ENCODE measurements around the gene ERGIC2.

- TF ChIP-seq CTCF (IDR thresholded peaks at IDR 0.05 in 2 of 3, conservative IDR thresholded peaks at IDR 0.05 in 1 of 3; ENCODE audit: control insufficient read depth in 2 of 3, extremely low read depth in 1 of 3, insufficient read depth in 1 of 3, low read depth in 3 of 3, low read length in 3 of 3): no peak
- no peak for TF ChIP-seq CHD4 (IDR thresholded peaks at IDR 0.05)
- no peak for TF ChIP-seq RELA (IDR thresholded peaks at IDR 0.05; ENCODE audit: borderline replicate concordance, partially characterized antibody)
- TF ChIP-seq REST (IDR thresholded peaks at IDR 0.05; ENCODE audit: low read depth, low read length): no peak
- TF ChIP-seq RCOR1 (conservative IDR thresholded peaks at IDR 0.05; ENCODE audit: low read depth, low read length): no peak
- TF ChIP-seq ATF3 (IDR thresholded peaks at IDR 0.05; ENCODE audit: borderline replicate concordance, extremely low read depth, low read depth, low read length): no peak
- no peak for TF ChIP-seq EP300 (IDR thresholded peaks at IDR 0.05; ENCODE audit: borderline replicate concordance in 1 of 2, control insufficient read depth in 1 of 2, low read depth in 2 of 2, low read length in 2 of 2)
- no peak for TF ChIP-seq TAF1 (IDR thresholded peaks at IDR 0.05; ENCODE audit: borderline replicate concordance, low read depth, low read length)
- no peak for TF ChIP-seq NRF1 (conservative IDR thresholded peaks at IDR 0.05; ENCODE audit: low read depth, low read length)
- no peak for TF ChIP-seq CREM (IDR thresholded peaks at IDR 0.05; ENCODE audit: low read depth)
- no peak for TF ChIP-seq HCFC1 (IDR thresholded peaks at IDR 0.05; ENCODE audit: low read length)
- TF ChIP-seq POLR2AphosphoS5 (IDR thresholded peaks at IDR 0.05; ENCODE audit: low read length): no peak
- no peak for TF ChIP-seq CHD1 (IDR thresholded peaks at IDR 0.05; ENCODE audit: low read depth, low read length)
- no peak for TF ChIP-seq ZNF384 (IDR thresholded peaks at IDR 0.05; ENCODE audit: borderline replicate concordance, low read depth, low read length)
Measured at GRCh38 chr12:29304388-29304787, 76.6 kb downstream of the ERGIC2 start.

All from GM12878 (cell line).